Measurements from ENCODE around the gene RBMS1.

RBMS1 gene

GRCh38 chr2:160333324-160334027, 160.1 kb downstream of the RBMS1 start:
- DNase-seq (ENCODE audit: low spot score), result no peak

GRCh38 chr2:160332318-160332717, 161.3 kb downstream of the RBMS1 start:
- peak; percentile 33 for DNase-seq (ENCODE audit: low spot score)

- DNase-seq (ENCODE audit: low spot score), result no peak
These were observed 162.2 kb downstream of the RBMS1 start for GRCh38 chr2:160331258-160332025.

GRCh38 chr2:160328811-160329527, 164.6 kb downstream of the RBMS1 start:
- DNase-seq (ENCODE audit: low spot score), result no peak

GRCh38 chr2:160326786-160327185, 166.8 kb downstream of the RBMS1 start:
- DNase-seq (ENCODE audit: low spot score), result no peak

GRCh38 chr2:160325418-160325817, 168.2 kb downstream of the RBMS1 start:
- DNase-seq (ENCODE audit: low spot score), result no peak

GRCh38 chr2:160324917-160325316, 168.7 kb downstream of the RBMS1 start:
- DNase-seq (ENCODE audit: low spot score), result no peak

- peak; percentile 38 for DNase-seq (ENCODE audit: low spot score)
These were observed 169.3 kb downstream of the RBMS1 start for GRCh38 chr2:160324161-160324800.

- no peak for DNase-seq (ENCODE audit: low spot score)
These were observed 171.3 kb downstream of the RBMS1 start for GRCh38 chr2:160322320-160322719.

GRCh38 chr2:160321006-160321405, 172.6 kb downstream of the RBMS1 start:
- DNase-seq (ENCODE audit: low spot score), result no peak

GRCh38 chr2:160319700-160320099, 173.9 kb downstream of the RBMS1 start:
- DNase-seq (ENCODE audit: low spot score), result no peak

- DNase-seq (ENCODE audit: low spot score), result no peak
These were observed 175.4 kb downstream of the RBMS1 start for GRCh38 chr2:160318218-160318617.

GRCh38 chr2:160317181-160318099, 176.2 kb downstream of the RBMS1 start:
- no peak for DNase-seq (ENCODE audit: low spot score)

- DNase-seq (ENCODE audit: low spot score), result no peak
These were observed 178.3 kb downstream of the RBMS1 start for GRCh38 chr2:160315337-160315736.

GRCh38 chr2:160310118-160310828, 183.3 kb downstream of the RBMS1 start:
- DNase-seq (ENCODE audit: low spot score), result no peak

GRCh38 chr2:160309585-160309984, 184.0 kb downstream of the RBMS1 start:
- DNase-seq (ENCODE audit: low spot score), result no peak

GRCh38 chr2:160308915-160309314, 184.7 kb downstream of the RBMS1 start:
- DNase-seq (ENCODE audit: low spot score), result no peak

GRCh38 chr2:160308476-160308875, 185.1 kb downstream of the RBMS1 start:
- DNase-seq (ENCODE audit: low spot score), result no peak

GRCh38 chr2:160306985-160307384, 186.6 kb downstream of the RBMS1 start:
- DNase-seq (ENCODE audit: low spot score), result no peak

- no peak for DNase-seq (ENCODE audit: low spot score)
These were observed 188.4 kb downstream of the RBMS1 start for GRCh38 chr2:160305081-160305750.

Data from CD4-positive, alpha-beta T cell treated with Interleukin-6 at 100 ng/mL for 8 hours (primary cell).